ENCODE data around the gene MRPL52. TPM values are rescaled to one million over a fixed set of nuclear protein-coding genes. Genes with fewer than 3 reads are reported as not detected.
"Not testable (repeated sequence)": the region's sequence is repeated elsewhere in the genome, so short reads cannot be mapped to it uniquely, and the experiment has no call there.

Gene MRPL52
- total RNA-seq, 1 experiment from 2014 or later: 110 TPM

DNA sequence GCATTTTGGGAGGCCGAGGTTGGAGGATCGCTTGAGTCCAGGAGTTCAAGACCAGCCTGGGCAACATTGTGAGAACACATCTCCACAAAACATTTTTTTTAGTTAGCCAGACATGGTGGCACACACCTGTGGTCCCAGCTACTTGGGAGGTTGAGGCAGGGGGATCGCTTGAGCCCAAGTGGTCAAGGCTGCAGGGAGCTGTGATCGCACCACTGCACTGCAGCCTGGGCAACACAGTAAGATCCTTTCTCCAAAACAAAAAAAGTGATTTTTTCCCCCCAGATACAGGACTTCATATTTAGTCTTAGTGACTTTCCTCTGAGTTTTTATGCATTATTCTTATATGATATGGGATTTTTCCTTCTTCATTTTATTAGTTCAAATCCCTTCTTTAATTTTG lies 43.0 kb upstream of the MRPL52 start:
- H3K27ac Mint-ChIP-seq (ENCODE audit: unreplicated experiment): no peak overlapping the region
- TF ChIP-seq, protein P1, sequence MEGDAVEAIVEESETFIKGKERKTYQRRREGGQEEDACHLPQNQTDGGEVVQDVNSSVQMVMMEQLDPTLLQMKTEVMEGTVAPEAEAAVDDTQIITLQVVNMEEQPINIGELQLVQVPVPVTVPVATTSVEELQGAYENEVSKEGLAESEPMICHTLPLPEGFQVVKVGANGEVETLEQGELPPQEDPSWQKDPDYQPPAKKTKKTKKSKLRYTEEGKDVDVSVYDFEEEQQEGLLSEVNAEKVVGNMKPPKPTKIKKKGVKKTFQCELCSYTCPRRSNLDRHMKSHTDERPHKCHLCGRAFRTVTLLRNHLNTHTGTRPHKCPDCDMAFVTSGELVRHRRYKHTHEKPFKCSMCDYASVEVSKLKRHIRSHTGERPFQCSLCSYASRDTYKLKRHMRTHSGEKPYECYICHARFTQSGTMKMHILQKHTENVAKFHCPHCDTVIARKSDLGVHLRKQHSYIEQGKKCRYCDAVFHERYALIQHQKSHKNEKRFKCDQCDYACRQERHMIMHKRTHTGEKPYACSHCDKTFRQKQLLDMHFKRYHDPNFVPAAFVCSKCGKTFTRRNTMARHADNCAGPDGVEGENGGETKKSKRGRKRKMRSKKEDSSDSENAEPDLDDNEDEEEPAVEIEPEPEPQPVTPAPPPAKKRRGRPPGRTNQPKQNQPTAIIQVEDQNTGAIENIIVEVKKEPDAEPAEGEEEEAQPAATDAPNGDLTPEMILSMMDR (IDR thresholded peaks at IDR 0.05; ENCODE audit: unreplicated experiment): no peak
- no peaks in the 10 kb centered on the region for H3K27me3 Mint-ChIP-seq (ENCODE audit: unreplicated experiment)
- no peaks in the 10 kb centered on the region for H3K36me3 Mint-ChIP-seq (ENCODE audit: insufficient read depth, unreplicated experiment)
- peaks cover 16% of the 10 kb centered on the region for H3K4me1 Mint-ChIP-seq (ENCODE audit: low read depth, unreplicated experiment)
- CTCF ChIA-PET: interaction anchor here (0.6 kb wide), 1 partner anchor 64 kb away, joined by 5 read pairs; no protein-coding TSS in a partner anchor
- no peaks in the 10 kb centered on the region for H3K9me3 Mint-ChIP-seq (ENCODE audit: low read depth, unreplicated experiment)
- intact Hi-C loops (cut with micrococcal nuclease; ENCODE audit: unreplicated experiment): no loop called here
- no peak overlapping the region for H3K4me3 Mint-ChIP-seq (ENCODE audit: low read depth, unreplicated experiment)
- DNase-seq: no peak
- BruUV-seq (replicated peaks): no TSS peak

DNA sequence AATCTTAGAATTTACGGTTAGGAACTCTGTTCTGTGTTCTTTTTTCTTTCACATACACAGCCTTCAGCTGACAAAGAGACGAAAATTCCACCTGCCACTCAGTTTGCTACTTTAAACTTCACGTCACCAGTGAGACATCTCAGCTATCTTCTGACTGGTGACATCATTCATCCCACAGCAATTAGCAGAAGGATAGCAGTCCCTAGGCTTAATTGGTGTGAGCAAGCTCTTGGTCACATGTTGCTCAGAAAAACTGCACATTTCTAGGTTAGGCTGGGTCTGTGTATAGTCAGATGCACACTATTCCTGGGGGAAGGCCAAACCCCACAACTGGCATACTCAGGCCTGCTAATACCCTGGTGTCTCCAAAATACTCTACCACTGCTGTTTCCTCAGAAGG lies 38.4 kb upstream of the MRPL52 start:
- H3K4me1 Mint-ChIP-seq (ENCODE audit: low read depth, unreplicated experiment): peaks cover 12% of the 10 kb centered on the region
- intact Hi-C loops (cut with micrococcal nuclease; ENCODE audit: unreplicated experiment): no loop called here
- H3K27ac Mint-ChIP-seq (ENCODE audit: unreplicated experiment): no peak overlapping the region
- TF ChIP-seq, protein P1 (IDR thresholded peaks at IDR 0.05; ENCODE audit: unreplicated experiment): no peak
- no peak overlapping the region for H3K4me3 Mint-ChIP-seq (ENCODE audit: low read depth, unreplicated experiment)
- H3K27me3 Mint-ChIP-seq (ENCODE audit: unreplicated experiment): no peaks in the 10 kb centered on the region
- H3K9me3 Mint-ChIP-seq (ENCODE audit: low read depth, unreplicated experiment): no peaks in the 10 kb centered on the region
- DNase-seq: no peak
- no TSS peak for BruUV-seq (replicated peaks)
- no peaks in the 10 kb centered on the region for H3K36me3 Mint-ChIP-seq (ENCODE audit: insufficient read depth, unreplicated experiment)
- CTCF ChIA-PET: interaction anchor here (0.6 to 1.0 kb wide), 2 partner anchors 31 to 48 kb away, joined by 3 to 9 read pairs; no protein-coding TSS in a partner anchor

DNA sequence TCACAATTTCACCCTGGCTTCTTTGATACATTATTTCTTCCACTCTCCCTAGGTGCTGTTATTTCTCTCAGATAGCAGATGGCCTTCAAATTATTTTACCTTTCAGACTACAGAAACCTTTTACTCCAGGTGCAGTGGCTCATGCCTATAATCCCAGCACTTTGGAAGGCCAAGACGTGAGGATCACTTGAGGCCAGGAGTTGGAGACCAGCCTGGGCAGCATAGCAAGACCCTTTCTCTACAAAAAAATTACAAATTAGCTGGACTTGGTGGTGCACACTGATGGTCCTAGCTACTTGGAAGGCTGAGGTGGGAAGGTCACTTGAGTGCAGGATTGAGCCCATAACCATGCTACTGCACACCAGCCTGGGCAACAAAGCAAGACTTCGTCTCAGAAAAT lies 37.5 kb upstream of the MRPL52 start:
- no peak for DNase-seq
- H3K27me3 Mint-ChIP-seq (ENCODE audit: unreplicated experiment): no peaks in the 10 kb centered on the region
- TF ChIP-seq, protein P1 (IDR thresholded peaks at IDR 0.05; ENCODE audit: unreplicated experiment): no peak
- H3K27ac Mint-ChIP-seq (ENCODE audit: unreplicated experiment): no peak overlapping the region
- no TSS peak for BruUV-seq (replicated peaks)
- no peaks in the 10 kb centered on the region for H3K36me3 Mint-ChIP-seq (ENCODE audit: insufficient read depth, unreplicated experiment)
- CTCF ChIA-PET: no interaction called here
- H3K4me1 Mint-ChIP-seq (ENCODE audit: low read depth, unreplicated experiment): peaks cover 12% of the 10 kb centered on the region
- no peaks in the 10 kb centered on the region for H3K9me3 Mint-ChIP-seq (ENCODE audit: low read depth, unreplicated experiment)
- no peak overlapping the region for H3K4me3 Mint-ChIP-seq (ENCODE audit: low read depth, unreplicated experiment)
- intact Hi-C loops (cut with micrococcal nuclease; ENCODE audit: unreplicated experiment): no loop called here

DNA sequence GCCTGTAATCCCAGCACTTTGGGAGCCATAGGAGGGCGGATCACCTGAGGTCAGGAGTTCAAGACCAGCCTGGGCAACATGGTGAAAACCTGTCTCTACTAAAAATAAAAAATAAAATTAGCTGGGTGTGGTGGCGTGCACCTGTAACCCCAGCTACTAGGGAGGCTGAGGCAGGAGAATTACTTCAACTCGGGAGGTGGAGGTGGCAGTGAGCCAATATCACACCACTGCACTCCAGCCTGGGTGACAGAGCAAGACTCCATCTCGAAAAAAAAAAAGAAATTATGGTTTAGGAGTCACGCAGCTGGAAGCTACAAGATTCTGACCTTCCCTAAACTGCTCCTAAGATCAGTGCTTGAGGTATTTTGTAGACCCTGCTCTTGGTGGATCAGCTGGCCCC lies 36.1 kb upstream of the MRPL52 start:
- peaks cover 12% of the 10 kb centered on the region for H3K4me1 Mint-ChIP-seq (ENCODE audit: low read depth, unreplicated experiment)
- H3K27me3 Mint-ChIP-seq (ENCODE audit: unreplicated experiment); H3K36me3 Mint-ChIP-seq (ENCODE audit: insufficient read depth, unreplicated experiment); H3K4me3 Mint-ChIP-seq (ENCODE audit: low read depth, unreplicated experiment); intact Hi-C loops (cut with micrococcal nuclease; ENCODE audit: unreplicated experiment); H3K9me3 Mint-ChIP-seq (ENCODE audit: low read depth, unreplicated experiment); BruUV-seq (replicated peaks); H3K27ac Mint-ChIP-seq (ENCODE audit: unreplicated experiment); CTCF ChIA-PET; DNase-seq: not testable (repeated sequence)

DNA sequence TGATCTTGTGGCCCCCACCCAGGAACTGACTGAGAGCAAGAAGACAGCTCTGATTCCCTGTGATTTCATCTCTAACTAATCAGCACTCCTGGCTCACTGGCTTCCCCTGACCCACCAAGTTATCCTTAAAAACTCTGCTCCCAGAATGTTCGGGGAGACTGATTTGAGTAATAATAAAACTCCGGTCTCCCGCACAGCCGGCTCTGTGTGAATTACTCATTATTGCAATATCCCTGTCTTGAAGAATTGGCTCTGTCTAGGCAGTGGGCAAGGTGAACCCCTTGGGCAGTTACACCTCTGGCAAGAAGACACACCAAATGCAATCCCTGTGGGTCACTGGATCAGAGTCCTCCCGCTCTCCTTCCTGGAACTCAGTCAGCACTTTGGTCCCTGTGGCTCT lies 35.7 kb upstream of the MRPL52 start:
- Mint-ChIP-seq H3K4me1 (ENCODE audit: low read depth, unreplicated experiment) (peaks cover 8% of the 10 kb centered on the region), H3K4me3 (ENCODE audit: low read depth, unreplicated experiment) (no peak overlapping the region), H3K9me3 (ENCODE audit: low read depth, unreplicated experiment) (no peaks in the 10 kb centered on the region), H3K27me3 (ENCODE audit: unreplicated experiment) (no peaks in the 10 kb centered on the region), H3K27ac (ENCODE audit: unreplicated experiment) (no peak overlapping the region), H3K36me3 (ENCODE audit: insufficient read depth, unreplicated experiment) (no peaks in the 10 kb centered on the region)
- TF ChIP-seq, protein P1 (IDR thresholded peaks at IDR 0.05; ENCODE audit: unreplicated experiment): no peak
- BruUV-seq (replicated peaks): no TSS peak
- intact Hi-C loops (cut with micrococcal nuclease; ENCODE audit: unreplicated experiment): no loop called here
- CTCF ChIA-PET: no interaction called here
- no peak for DNase-seq
